ENCODE results near the gene XPA. TPM values are rescaled to one million over a fixed set of nuclear protein-coding genes. Genes with fewer than 3 reads are reported as not detected.

The XPA gene
- total RNA-seq, 2 donors from 2014 or later, result 4.9 to 7.3 TPM

DNA sequence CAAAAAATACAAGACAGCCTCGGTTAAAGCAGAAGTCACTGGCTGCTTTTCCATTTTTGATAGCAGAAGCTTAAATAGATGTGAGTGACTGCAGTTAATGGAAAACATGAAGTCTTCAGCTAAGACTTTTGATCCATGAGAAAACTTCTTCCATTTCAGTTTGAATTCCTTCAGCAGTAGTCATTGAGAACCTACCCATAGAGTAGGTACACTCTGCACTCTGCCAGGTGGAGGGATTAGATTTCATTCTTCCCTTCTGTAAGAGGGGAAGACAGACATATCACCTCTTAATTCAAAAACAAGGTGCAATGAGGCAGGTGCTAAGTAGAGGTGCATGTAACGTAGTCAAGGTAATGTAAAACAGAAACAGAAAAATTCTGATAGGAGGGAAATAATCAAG lies 26.7 kb upstream of the XPA start:
- H3K9ac ChIP-seq (ENCODE audit: extremely low read depth, low read length, poor library complexity, severe bottlenecking), result no peak overlapping the region
- peaks cover 29% of the 10 kb centered on the region for H3K27me3 ChIP-seq (ENCODE audit: control insufficient read depth, insufficient read depth, low read length, poor library complexity, severe bottlenecking)
- TF ChIP-seq, protein P1, sequence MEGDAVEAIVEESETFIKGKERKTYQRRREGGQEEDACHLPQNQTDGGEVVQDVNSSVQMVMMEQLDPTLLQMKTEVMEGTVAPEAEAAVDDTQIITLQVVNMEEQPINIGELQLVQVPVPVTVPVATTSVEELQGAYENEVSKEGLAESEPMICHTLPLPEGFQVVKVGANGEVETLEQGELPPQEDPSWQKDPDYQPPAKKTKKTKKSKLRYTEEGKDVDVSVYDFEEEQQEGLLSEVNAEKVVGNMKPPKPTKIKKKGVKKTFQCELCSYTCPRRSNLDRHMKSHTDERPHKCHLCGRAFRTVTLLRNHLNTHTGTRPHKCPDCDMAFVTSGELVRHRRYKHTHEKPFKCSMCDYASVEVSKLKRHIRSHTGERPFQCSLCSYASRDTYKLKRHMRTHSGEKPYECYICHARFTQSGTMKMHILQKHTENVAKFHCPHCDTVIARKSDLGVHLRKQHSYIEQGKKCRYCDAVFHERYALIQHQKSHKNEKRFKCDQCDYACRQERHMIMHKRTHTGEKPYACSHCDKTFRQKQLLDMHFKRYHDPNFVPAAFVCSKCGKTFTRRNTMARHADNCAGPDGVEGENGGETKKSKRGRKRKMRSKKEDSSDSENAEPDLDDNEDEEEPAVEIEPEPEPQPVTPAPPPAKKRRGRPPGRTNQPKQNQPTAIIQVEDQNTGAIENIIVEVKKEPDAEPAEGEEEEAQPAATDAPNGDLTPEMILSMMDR (conservative IDR thresholded peaks at IDR 0.05), result no peak
- no peaks in the 10 kb centered on the region for H3K36me3 Mint-ChIP-seq (ENCODE audit: low read depth)
- H3K9me3 ChIP-seq (ENCODE audit: control insufficient read depth, low read length), result peaks cover 8% of the 10 kb centered on the region
- no peak overlapping the region for H3K4me3 Mint-ChIP-seq
- no peaks in the 10 kb centered on the region for H3K4me1 Mint-ChIP-seq
- no peak overlapping the region for H3K27ac ChIP-seq (ENCODE audit: low read depth, low read length)
- peaks cover 41% of the 10 kb centered on the region for H3K27me3 Mint-ChIP-seq (ENCODE audit: insufficient read depth)
- H3K4me1 ChIP-seq (ENCODE audit: control insufficient read depth, insufficient read depth, low read length), result no peaks in the 10 kb centered on the region
- H3K9me3 Mint-ChIP-seq, result peaks cover 8% of the 10 kb centered on the region
- H3K27ac Mint-ChIP-seq, result no peak overlapping the region
- no peak for DNase-seq
- 76 to 92% methylated on average over 2 of the region's 2 CpGs for WGBS, 2 experiments (ENCODE audit: insufficient coverage in 1 of 2, insufficient read length in 1 of 2)
- H3K4me3 ChIP-seq (ENCODE audit: low read length), result no peak overlapping the region
- H3K36me3 ChIP-seq (ENCODE audit: control insufficient read depth, insufficient read depth, low read length), result no peaks in the 10 kb centered on the region

DNA sequence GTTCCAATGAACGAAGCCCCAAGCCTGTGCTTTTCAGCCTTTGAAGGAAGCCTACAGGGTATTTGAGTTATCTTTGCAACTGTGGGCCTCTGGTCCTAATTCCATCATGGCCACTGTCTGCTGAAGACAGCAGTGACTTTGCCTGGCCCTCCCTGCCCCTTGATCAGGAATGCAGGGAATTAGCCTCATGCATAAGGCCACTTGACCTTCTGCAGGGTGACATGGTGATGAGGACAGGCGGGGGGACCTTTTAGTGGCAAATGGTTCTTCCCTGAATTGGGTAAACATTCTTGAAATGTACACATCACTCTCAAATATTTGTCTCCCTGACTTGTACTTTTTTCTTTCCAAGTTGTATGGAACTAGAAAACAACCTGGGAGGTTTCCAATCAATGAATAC lies 25.2 kb upstream of the XPA start:
- H3K27me3 Mint-ChIP-seq (ENCODE audit: insufficient read depth), result peaks cover 48% of the 10 kb centered on the region
- Histone ChIP-seq H3K4me3 (ENCODE audit: low read length) (no peak overlapping the region), H3K9me3 (ENCODE audit: control insufficient read depth, low read length) (peaks cover 8% of the 10 kb centered on the region), H3K4me1 (ENCODE audit: control insufficient read depth, insufficient read depth, low read length) (no peaks in the 10 kb centered on the region), H3K27ac (ENCODE audit: low read depth, low read length) (no peak overlapping the region), H3K36me3 (ENCODE audit: control insufficient read depth, insufficient read depth, low read length) (no peaks in the 10 kb centered on the region), H3K27me3 (ENCODE audit: control insufficient read depth, insufficient read depth, low read length, poor library complexity, severe bottlenecking) (peaks cover 28% of the 10 kb centered on the region), H3K9ac (ENCODE audit: extremely low read depth, low read length, poor library complexity, severe bottlenecking) (no peak overlapping the region)
- TF ChIP-seq, protein P1 (conservative IDR thresholded peaks at IDR 0.05), result no peak
- H3K36me3 Mint-ChIP-seq (ENCODE audit: low read depth), result no peaks in the 10 kb centered on the region
- WGBS, 2 experiments (ENCODE audit: insufficient coverage in 1 of 2, insufficient read length in 1 of 2), result 85 to 90% methylated on average over 2 of the region's 2 CpGs
- no peak overlapping the region for H3K4me3 Mint-ChIP-seq
- H3K9me3 Mint-ChIP-seq, result peaks cover 8% of the 10 kb centered on the region
- DNase-seq, result no peak
- H3K27ac Mint-ChIP-seq, result no peak overlapping the region
- H3K4me1 Mint-ChIP-seq, result no peaks in the 10 kb centered on the region

- TF ChIP-seq, protein P1 (conservative IDR thresholded peaks at IDR 0.05), result no peak
- H3K36me3 ChIP-seq (ENCODE audit: control insufficient read depth, insufficient read depth, low read length), result no peaks in the 10 kb centered on the region
- DNase-seq, result no peak
- H3K9me3 Mint-ChIP-seq, result peaks cover 8% of the 10 kb centered on the region
- no peak overlapping the region for H3K27ac ChIP-seq (ENCODE audit: low read depth, low read length)
- H3K27me3 Mint-ChIP-seq (ENCODE audit: insufficient read depth), result peaks cover 45% of the 10 kb centered on the region
- H3K9me3 ChIP-seq (ENCODE audit: control insufficient read depth, low read length), result peaks cover 8% of the 10 kb centered on the region
- H3K4me1 Mint-ChIP-seq, result no peaks in the 10 kb centered on the region
- H3K4me1 ChIP-seq (ENCODE audit: control insufficient read depth, insufficient read depth, low read length), result no peaks in the 10 kb centered on the region
- no peaks in the 10 kb centered on the region for H3K36me3 Mint-ChIP-seq (ENCODE audit: low read depth)
- no peak overlapping the region for H3K27ac Mint-ChIP-seq
- H3K4me3 Mint-ChIP-seq, result no peak overlapping the region
- WGBS, 2 experiments (ENCODE audit: insufficient coverage in 1 of 2, insufficient read length in 1 of 2), result 69 to 84% methylated on average over 2 of the region's 2 CpGs
- H3K9ac ChIP-seq (ENCODE audit: extremely low read depth, low read length, poor library complexity, severe bottlenecking), result no peak overlapping the region
- no peak overlapping the region for H3K4me3 ChIP-seq (ENCODE audit: low read length)
- H3K27me3 ChIP-seq (ENCODE audit: control insufficient read depth, insufficient read depth, low read length, poor library complexity, severe bottlenecking), result peaks cover 28% of the 10 kb centered on the region
Measured at GRCh38 chr9:97721396-97721795, 24.3 kb upstream of the XPA start.
